AG04449 (cell line): ENCODE data around the gene ERCC4.

Experiments
- CTCF ChIA-PET: fragments of 350-600 bp; formaldehyde crosslinking; extraction: SDS; loops from one replicate; lab custom pipeline; 2021; ENCODE audit warnings: antibody characterized with exemption; lab: Yijun Ruan, JAX
- POLR2A ChIA-PET: fragments of 400-600, 350-600 bp; formaldehyde crosslinking; extraction: SDS; loops from one replicate; lab custom pipeline; 2020; ENCODE audit warnings: antibody characterized with exemption, inconsistent platforms; lab: Yijun Ruan, JAX
- DNase-seq: peaks from one replicate; pipeline ENCODE4 v3.0.0-alpha.2; 2010; ENCODE audit warnings: low read depth, low spot score
- H3K4me3 ChIP-seq: 2 replicates; pipeline ENCODE4 v1.5.1; 2011; ENCODE audit warnings: low read depth, mild to moderate bottlenecking, control low read depth, low read length
- CTCF ChIP-seq: IDR thresholded peaks from one replicate; pipeline ENCODE4 v1.5.1; 2011; ENCODE audit warnings: mild to moderate bottlenecking, moderate library complexity, low read length, control low read depth, inconsistent platforms; ENCODE audit not compliant: insufficient read depth; ENCODE audit errors: missing control alignments

Gene ERCC4

GRCh38 chr16:13913374-13914292 lies 6.3 kb upstream of the ERCC4 start:
- ChIA-PET CTCF (no interaction called here), POLR2A (no interaction called here)
- no peak for TF ChIP-seq CTCF
- no peak for DNase-seq
- no peak overlapping the region for H3K4me3 ChIP-seq

DNA sequence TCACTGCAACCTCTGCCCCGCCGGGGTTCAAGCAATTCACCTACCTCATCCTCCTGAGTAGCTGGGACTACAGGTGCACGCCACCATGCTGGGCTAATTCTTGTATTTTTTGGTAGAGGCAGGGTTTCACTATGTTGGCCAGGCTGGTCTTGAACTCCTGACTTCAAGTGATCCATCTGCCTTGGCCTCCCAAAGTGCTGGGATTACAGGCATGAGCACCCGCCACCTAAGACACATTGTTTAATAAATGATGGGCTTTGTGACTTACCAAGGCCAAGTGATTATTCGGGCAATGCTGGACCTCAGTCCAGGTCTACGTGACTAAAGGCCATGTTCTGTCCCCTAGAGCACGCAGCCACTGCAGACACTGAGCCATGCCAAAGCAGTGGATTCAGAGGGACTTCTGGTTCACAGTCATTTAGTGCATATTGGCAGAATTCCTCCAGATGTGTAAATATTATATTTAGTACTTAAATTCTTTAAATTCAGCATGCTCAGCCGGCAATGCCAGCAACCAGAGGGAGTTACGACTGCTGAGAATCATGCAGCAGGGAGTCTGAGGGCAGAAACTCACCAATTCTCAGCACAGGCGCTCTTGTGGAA lies 4.8 kb upstream of the ERCC4 start:
- CTCF ChIA-PET, result interaction anchor here (1.0 to 5.3 kb wide), 2 partner anchors 7 to 367 kb away, joined by 3 to 72 read pairs; no protein-coding TSS in a partner anchor
- POLR2A ChIA-PET, result no interaction called here
- no peak overlapping the region for H3K4me3 ChIP-seq
- TF ChIP-seq CTCF, result no peak
- DNase-seq, result no peak

DNA sequence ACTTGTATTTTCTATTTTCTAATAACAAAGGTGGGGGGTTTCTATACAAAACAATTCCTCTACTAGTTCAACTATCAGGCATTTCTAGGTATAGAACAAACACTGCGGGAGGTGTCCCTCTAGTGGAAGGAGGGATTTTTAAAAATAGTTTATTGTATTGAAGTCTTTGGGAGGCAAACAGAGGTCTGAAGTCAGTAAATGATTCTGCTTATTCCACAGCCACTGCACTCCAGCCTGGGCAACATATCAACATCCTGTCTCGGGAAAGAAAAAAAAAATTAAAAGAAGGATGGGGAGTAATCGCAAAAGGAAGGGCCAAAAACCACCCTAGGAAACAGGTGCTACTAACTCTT lies 648 bp upstream of the ERCC4 start:
- peak overlapping the region; percentile 35; the same call in 1 of the 2 replicates for H3K4me3 ChIP-seq
- CTCF ChIA-PET, result interaction anchor here (0.6 to 5.3 kb wide), 56 partner anchors 10 to 723 kb away, joined by 3 to 72 read pairs (median 5); no protein-coding TSS in a partner anchor

DNA sequence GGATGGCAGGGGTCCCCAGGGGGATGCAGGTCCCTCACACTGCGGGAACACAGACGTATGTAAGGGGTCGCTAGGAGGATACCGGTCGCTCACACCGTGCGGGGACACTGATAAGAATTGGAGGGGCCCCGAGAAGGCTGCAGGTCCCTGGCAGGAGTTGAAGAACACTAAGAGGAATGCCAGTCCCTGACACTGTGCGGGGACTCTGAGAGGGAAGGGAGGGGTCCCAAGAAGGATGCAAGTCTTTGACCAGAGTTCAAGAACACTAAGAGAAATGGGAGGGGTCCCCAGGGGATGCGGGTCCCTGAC lies 510 bp downstream of the ERCC4 start:
- TF ChIP-seq CTCF, result no peak
- CTCF ChIA-PET, result interaction anchor here (0.7 to 5.3 kb wide), 43 partner anchors 9 to 714 kb away, joined by 3 to 72 read pairs (median 6); no protein-coding TSS in a partner anchor
- DNase-seq, result no peak
- POLR2A ChIA-PET, result no interaction called here
- H3K4me3 ChIP-seq, result peak overlapping the region; percentile 99

More for the DNA sequence above, 648 bp upstream of the ERCC4 start:
- TF ChIP-seq CTCF, result peak; percentile 21
- POLR2A ChIA-PET, result interaction anchor here (0.7 kb wide), 1 partner anchor 10 kb away, joined by 6 read pairs; no protein-coding TSS in a partner anchor
- no peak for DNase-seq

- TF ChIP-seq CTCF, result no peak
- peak overlapping the region; percentile 99; the same call in 1 of the 2 replicates for H3K4me3 ChIP-seq
- POLR2A ChIA-PET, result interaction anchor here (0.6 kb wide), 1 partner anchor 385 kb away, joined by 4 read pairs; no protein-coding TSS in a partner anchor
- CTCF ChIA-PET, result interaction anchor here (1.2 to 3.9 kb wide), 3 partner anchors 13 to 328 kb away, joined by 3 to 24 read pairs (median 8); no protein-coding TSS in a partner anchor
- no peak for DNase-seq
Observed at GRCh38 chr16:13921328-13921727, 1.4 kb downstream of the ERCC4 start.
